Stimulated activated CD4-positive, alpha-beta T cell treated with anti-CD3 and anti-CD28 coated beads, Interleukin-15, amount 100 ng/mL, for 1 hour (primary cell): ENCODE data around the gene ARHGAP4.

Source experiments
- DNase-seq, 2 donors: peaks; one replicate each; pipeline ENCODE4 v3.0.0-alpha.2; 2020; ENCODE audit warnings: low read depth in 1 of 2, low spot score in 1 of 2

ARHGAP4 gene

DNA sequence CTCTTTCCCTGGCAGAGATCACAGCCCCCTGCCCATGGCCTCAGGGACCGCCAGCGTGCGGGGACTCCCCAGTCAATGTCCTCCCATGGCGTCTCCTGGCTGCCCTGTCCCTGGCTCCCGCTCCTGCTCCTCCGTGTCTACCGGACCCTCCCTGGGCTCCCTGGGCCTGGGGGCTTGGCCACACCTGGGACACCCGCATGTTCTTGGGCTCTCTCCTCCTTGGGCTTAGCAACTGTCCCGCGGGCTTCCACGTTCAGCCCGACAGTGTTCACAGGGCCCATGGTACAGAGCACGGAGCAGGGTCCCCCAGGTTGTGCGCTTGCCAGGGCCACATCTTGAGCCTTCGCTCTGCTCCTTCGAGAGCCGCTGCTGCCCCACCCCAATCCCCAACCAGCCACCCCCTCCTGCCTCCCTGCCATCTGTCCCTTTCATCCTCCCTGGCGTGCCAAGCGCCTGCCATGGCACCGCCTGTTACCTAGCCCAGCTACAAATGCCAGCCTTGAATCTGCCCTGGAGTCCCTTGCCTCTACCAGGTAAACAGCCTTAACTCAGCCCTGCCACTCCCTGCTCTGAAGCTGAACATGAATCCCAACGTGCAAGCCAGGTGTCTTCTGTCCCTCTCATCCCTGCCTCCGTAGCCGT lies 17.7 kb downstream of the ARHGAP4 start:
- no peak for DNase-seq

DNA sequence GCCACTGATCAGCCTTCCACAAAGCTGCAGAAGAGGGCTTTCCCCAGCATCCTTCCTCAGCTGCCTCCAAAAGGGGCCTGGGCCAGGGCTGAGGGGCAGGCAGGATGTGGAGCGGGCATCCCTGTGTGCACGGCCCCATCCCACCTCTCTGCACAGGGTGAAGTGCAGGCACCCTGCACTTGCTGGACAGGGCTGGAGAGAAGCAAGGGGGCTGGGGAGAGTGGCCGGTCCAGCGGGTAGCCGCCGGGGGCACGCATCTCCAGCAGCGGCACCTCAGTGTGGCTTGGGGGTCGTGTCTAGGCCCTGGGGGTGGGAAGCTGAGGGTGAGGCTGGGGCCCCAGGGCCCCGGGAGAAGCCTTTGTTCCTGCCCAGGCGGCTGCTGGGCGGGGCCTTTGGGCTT lies 18.6 kb downstream of the ARHGAP4 start:
- DNase-seq = no peak

DNA sequence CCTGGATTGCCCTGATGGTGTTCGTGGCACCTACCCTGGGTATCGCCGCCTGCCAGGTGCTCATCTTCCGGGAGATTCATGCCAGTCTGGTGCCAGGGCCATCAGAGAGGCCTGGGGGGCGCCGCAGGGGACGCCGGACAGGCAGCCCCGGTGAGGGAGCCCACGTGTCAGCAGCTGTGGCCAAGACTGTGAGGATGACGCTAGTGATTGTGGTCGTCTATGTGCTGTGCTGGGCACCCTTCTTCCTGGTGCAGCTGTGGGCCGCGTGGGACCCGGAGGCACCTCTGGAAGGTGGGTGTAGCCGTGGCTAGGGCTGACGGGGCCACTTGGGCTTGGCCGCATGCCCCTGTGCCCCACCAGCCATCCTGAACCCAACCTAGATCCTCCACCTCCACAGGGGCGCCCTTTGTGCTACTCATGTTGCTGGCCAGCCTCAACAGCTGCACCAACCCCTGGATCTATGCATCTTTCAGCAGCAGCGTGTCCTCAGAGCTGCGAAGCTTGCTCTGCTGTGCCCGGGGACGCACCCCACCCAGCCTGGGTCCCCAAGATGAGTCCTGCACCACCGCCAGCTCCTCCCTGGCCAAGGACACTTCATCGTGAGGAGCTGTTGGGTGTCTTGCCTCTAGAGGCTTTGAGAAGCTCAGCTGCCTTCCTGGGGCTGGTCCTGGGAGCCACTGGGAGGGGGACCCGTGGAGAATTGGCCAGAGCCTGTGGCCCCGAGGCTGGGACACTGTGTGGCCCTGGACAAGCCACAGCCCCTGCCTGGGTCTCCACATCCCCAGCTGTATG lies 19.7 kb downstream of the ARHGAP4 start:
- no peak for DNase-seq

DNA sequence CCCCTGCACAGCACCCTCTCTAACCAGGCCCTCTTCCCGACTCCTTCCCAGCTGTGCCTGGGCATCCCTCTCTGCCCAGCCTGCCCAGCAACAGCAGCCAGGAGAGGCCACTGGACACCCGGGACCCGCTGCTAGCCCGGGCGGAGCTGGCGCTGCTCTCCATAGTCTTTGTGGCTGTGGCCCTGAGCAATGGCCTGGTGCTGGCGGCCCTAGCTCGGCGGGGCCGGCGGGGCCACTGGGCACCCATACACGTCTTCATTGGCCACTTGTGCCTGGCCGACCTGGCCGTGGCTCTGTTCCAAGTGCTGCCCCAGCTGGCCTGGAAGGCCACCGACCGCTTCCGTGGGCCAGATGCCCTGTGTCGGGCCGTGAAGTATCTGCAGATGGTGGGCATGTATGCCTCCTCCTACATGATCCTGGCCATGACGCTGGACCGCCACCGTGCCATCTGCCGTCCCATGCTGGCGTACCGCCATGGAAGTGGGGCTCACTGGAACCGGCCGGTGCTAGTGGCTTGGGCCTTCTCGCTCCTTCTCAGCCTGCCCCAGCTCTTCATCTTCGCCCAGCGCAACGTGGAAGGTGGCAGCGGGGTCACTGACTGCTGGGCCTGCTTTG lies 20.5 kb downstream of the ARHGAP4 start:
- DNase-seq = no peak

DNA sequence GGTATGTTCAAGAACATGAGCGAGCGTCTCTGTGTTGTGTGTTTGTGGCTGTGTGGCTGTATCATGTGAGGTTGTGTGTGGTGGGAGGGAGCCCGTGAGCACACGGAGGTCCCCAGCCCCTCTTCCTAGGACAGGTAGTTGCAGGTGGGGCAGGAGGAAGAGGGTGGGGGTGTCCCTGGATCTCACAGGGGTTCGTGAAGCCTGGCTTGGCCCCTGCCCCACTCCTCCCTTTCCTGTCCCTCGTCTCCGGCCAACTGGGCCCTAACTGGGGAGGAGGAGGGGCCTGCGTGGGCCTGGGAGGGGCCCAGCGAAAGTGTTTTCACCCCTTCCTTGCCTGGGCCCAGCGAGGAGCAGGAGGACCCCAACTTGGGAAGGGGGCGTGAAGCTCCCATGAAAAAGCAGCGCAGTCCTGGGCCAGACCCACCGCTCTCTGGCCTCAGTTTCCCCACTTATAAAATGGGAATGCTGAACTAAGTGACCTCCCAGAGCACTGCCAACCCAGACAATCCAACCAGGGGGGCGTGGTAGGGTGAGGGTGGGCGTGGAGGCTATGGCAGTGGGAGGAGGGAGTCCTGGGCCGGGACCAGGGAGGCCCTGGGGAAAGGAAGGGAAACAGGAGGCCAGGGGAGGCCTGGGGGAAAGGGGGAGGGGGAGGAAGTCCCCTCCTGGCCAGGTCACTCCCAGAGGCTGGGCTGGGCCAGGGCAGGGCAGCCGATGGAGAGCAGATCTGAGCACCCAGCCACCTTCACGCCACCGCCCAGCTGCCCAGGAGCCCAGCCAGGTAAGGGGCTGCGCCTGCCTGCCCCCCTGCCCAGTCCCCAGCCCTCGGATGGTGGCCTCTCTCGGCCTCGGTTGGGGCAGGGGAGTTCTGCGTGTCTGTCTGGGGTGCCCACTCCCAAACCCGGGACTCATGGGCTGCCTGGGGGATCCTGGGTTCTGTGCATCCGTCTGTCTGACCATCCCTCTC lies 21.8 kb downstream of the ARHGAP4 start, which contains the start of gene AVPR2:
Gene AVPR2 (plus strand): TSS at position 683 of the 967 bp plus-strand sequence. CDS start 473 bp downstream, outside the sequence.
- DNase-seq = no peak

DNA sequence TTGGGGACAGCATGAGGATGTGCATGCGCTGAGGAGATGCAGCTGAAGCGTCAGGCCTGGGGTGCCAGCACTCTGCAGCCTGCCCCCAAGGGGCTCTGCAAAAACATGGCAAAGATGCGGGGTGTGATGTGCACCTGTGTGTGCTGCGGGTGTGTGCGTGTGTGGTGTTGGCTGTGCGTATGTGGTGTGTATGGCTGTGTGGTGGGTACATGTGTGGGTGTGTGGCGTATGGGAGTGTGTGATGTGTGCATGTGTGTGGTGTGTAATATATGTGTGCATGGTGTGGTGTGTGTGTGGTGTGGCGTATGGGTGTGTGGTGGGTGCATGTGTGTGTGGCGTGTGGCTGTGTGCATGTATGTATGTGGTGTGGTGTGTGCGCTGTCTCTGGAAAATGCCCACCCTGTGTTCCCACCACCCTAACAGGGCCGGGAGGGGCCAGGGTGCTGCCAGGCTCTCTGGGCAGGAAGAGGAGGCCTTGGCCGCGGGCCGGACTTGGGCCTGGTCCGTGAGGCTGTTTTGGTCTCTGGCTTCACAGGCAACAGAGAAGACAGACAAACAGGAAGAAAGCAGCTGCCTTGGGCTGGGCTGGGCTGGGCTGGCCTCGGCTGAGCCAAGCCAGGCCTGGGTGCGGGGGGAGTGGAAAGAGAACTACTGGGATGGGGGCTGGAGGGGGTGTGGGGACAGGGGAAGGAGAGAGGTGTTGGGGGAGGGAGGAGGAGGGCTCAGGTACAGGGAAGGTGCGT lies 22.7 kb downstream of the ARHGAP4 start:
- no peak for DNase-seq

DNA sequence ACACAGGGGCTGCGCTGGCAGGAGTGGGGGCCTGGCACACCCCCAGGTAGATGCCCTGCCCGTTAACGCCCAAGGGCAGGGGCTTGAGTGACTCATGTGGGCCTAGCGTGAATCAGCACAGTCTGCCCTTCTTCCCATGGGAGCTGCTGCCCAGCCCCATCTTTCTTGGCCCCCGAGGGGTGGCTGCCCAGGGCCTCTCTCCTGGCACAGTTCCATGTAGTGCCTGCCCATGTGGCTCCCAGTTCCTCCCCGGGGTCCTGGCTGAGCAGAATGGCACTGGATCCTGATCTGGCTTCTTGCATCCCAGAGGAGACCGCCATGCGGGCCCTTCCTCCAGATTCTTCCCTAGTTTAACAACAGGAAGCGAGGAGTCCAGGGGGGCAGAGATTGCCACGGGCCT lies 23.7 kb downstream of the ARHGAP4 start:
- no peak for DNase-seq

DNA sequence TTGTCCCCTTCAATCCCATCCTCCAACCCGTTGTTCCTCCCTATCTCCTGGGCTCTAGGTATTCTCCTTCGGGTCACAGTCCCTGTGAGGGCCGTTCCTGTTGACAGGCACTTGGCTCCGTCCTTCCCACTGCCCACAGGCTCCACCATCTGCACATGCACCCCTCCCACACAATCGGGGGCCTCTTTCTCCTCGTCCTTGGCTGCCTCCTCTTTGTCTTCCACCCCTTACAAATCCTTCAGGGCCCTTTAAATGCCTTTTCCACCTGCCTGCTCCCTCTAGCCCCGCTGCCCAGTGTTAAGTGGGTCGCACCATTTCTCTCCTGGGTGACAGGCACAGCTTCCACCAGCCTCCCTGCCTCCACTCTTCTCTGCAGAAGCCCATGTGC lies 24.3 kb downstream of the ARHGAP4 start:
- no peak for DNase-seq

DNA sequence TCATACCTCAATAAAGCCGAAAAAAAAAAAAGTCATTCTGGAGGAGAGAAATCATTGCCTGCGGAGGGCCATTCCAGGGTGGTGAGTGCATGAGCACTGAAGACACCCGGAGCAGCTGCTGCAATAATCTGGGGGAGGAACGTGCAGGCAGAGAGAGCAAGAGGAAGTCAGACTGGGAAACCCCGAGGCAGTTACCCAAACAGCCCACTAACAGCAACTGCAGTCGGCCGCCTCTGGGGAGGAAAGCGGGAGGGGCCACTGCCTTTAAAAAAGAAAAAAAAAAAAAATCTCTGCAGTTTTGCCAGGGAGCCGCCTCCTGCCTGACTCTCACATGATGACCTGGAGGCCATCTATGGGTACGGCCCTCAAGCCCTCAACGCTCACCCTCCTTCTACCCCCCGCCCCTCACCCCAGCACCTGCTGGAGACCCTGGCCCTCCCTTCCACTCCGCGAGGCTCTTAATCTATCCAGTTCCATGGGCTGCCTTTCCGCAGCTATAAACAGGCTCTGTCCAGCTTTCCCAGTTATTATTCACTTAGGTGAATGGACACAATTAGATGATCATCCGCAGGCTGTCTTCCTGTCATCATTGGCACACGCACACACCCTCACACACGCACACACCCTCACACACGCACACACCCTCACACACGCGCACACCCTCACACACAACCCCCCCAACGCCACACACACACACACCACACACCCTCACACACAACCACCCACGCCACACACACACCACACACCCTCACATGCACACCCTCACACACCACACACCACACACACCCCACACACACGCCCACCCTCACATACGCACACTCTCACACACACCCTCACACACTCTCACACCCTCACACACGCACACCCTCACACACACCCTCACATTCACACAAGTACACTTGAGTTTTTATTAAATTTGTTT lies 25.0 kb downstream of the ARHGAP4 start:
- no peak for DNase-seq

DNA sequence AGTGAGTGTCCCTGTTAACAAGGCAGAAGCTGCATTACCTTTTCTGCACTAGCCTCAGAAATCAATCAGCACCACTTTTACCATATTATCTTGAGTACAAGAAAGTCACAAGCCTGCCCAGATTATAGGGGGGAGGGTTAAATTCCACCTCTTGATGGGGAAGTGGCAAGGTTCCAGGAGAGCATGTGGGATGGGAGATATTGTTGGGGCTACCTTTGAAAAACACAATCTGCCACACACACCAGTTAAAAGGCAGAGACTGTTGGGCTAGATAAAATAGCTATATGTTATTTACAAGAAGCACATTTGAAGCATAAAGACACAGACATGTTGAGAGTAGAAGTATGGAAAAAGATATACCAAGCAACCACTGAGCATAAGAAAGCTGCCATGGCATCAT lies 28.2 kb downstream of the ARHGAP4 start:
- DNase-seq = no peak

DNA sequence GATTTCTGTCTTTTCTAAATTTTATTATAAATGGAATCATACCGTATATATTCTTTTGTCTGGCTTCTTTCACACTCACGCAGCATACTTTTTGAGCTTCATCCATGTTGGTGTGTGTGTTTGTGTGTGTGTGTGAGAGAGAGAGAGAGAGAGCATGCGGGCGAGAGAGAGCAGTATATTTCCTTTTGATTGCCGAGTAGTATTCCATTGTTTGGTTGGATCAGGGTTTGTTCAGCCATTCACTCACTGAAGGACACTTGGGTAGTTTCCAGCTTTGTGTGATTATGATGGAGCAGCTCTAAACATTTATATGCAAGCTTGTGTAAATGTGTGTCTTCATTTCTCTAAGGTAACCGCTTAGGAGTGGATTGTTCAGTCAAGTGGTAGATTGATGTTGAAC lies 36.9 kb downstream of the ARHGAP4 start:
- DNase-seq = no peak

DNA sequence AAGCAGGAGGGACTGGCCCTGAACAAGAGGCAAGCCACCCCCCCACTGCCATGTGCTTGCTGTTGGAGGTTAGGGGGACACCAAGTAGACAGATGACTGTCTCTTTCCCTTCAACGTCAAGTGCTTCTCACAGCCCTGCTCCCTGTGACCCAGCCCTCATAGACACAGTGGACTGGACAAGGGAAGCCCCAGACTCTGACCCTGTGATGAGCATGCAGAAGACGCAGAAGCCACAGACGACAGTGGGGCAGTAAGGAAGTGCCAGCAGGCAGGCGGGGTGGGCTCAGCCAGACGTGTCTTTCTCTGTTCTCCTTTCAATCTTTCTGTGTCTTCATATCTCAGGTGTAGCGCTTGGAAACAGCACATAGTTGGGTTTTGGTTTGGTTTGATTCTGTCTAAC lies 37.7 kb downstream of the ARHGAP4 start:
- DNase-seq = no peak

DNA sequence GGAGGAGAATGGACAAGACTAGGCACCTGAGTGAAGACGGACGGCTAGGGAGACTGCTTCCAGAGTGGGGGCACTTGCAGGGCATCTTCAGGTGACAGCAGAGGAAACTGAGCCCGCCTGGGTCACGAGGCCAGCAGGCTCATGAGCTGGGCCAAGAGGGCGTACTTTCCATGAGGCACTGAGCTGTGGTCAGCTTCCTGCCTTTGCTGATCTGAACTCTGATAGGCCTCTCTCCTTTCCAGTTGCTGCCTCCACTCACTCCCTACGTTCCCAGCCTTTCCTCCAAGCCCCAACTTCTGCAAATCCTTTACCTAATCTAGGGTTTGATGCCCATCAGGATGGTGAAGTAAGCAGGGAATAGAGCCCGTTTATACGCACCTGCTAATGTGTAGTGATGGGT lies 38.7 kb downstream of the ARHGAP4 start:
- DNase-seq = no peak

DNA sequence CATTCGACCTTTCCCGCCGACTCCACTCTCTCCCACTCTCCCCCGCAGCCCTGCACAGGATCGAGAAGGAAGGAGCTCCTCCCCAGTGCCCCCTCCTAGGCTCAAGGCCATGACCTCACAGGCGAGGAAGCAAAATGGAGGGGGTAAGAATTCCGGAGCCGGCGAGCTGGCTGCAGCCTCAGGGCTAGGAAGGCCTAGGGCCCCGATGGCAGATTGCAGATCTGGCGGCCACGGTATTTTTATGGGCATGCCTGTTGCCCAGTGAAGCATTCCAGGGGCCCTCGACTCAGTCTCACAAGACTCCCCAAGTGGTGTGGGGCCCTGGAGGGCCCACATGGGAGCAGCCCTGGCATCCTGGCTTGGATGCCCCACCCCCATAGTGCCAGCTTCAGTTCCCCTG lies 39.1 kb downstream of the ARHGAP4 start:
- no peak for DNase-seq

DNA sequence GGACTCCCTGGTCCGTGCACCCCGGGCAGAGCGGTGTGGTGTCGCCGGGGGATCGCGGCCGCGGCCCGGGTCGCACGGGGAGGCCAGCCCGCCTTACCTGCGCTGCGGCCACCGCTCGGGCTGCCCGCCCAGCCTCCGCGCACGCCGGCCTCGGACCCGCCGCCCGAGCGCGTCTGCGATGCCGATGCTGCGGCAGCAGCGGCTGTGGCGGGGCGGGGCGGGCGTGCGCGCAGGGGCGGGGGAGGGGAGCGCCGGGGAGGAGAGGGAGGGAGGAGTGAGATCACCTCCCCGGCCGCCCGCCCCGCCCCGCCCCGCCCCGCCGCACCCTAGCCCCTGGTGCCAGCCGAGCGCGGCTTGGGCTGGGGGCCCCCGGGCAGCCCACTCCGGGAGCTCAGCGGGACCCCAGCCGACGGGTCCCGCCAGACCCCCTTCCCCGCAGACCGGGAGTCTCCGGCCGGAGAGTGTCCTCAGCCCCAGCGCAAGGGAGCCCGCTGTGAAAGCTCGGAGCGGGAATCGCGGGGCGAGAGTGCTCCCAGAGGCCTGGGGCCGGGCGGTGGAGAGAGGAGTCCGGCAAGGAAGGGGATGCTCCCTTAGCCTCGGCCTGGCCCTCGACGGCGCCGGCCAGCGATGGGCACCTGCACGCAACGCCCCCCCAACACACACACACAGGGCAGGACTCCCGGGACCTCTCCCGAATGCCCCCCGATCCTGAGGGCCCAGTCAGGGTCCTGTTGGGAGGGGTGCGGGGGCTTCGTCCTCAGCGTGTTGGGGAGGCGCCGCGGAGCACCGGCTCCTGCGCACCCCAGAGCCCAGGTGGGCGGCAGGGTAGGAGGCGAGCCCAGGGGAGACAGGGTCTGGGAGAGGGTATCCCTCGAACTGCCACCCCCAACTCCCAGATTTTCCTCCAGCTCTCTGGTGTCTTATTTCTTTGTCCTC lies 39.8 kb downstream of the ARHGAP4 start, which contains the start of gene L1CAM:
Gene L1CAM (minus strand): TSS at position 206 of the 936 bp plus-strand sequence. CDS start 10,337 bp downstream, outside the sequence.
- peak in 1 of 2 donors; percentile 19 for DNase-seq

DNA sequence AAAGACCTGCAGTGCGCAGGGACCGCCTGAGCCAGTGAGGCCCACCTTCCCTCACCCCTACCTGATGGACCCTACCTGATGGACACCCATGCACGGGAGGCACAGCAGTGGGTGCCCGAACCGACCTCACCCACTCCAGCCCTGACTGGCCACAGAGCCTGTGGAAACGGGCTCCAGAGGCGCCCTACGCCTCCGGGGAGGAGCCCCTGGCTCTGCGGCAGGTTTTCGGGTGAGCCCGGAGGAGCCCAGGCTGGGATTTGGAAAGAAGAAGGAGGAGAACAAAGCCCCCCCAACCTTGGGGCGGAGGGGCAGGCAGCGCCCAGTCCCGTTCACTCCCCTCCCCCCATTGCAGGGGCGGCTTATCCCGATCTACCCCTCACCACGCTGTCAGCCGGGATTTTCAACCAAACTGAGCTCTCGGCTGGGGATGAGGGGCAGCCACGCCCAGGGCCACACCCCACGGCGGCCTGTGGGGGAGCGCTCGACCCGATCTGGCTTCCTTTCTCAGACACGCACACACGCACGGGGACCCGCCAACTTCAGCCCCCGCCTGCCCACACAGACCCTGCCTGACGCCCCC lies 40.8 kb downstream of the ARHGAP4 start:
- no peak for DNase-seq

DNA sequence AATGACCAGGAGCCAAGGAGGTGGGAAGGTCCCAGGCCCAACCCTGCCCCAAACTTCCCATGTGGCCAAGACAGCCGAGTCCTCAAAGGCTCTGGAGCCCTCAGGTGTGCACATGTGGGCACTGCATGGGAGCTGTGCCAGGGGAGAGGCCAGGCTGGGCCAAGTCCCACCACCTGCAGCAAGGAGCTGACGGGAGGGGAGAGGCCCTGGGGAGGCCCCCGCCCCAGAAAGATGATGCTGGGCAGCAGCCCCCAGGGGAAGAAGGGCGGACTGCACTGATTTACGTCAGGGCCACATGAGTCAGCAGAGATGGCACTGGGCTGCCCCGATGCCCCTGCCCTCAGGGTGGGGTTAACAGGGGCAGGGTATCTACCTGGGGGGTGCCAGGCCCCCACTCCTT lies 41.5 kb downstream of the ARHGAP4 start:
- no peak for DNase-seq

DNA sequence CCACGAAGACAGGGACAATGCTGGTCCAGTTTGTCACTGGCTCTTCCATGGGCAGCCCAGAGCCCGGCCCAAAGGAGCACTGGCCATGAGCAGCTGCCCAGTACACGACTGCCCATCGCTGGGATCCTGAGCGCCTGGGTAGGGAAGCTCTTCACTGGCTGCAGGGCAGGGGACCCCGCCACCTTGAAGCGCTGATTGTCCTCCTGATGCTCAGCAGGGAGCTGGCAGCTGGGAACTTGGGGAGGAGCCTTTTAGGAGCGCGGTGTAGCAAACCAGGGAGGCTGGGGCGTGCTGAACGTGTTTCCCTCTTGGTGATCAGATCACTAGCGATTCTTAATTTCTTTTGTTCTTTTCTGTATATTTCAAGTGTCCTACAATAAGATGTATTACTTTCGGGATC lies 41.9 kb downstream of the ARHGAP4 start:
- no peak for DNase-seq
